Activated CD4-positive, CD25-positive, alpha-beta regulatory T cell (primary cell): ENCODE data around the gene MYDGF.

ENCODE experiments used
- DNase-seq, 4 experiments: peaks; one replicate each; lab custom pipeline; 2025; lab: John Stamatoyannopoulos, UW

The MYDGF gene

GRCh38 chr19:4675346-4675745, 5.2 kb upstream of the MYDGF start:
- DNase-seq: no peak

GRCh38 chr19:4673726-4674125, 3.6 kb upstream of the MYDGF start:
- no peak for DNase-seq

GRCh38 chr19:4673216-4673615, 3.1 kb upstream of the MYDGF start:
- no peak for DNase-seq

- DNase-seq: no peak
Measured at GRCh38 chr19:4671185-4671851, 1.2 kb upstream of the MYDGF start.

GRCh38 chr19:4664642-4665041, 5.5 kb downstream of the MYDGF start:
- DNase-seq: no peak

GRCh38 chr19:4662812-4663211, 7.3 kb downstream of the MYDGF start:
- no peak for DNase-seq

GRCh38 chr19:4662020-4662695, 8.0 kb downstream of the MYDGF start:
- DNase-seq: no peak

GRCh38 chr19:4660993-4661392, 9.1 kb downstream of the MYDGF start:
- no peak for DNase-seq

- no peak for DNase-seq
Measured at GRCh38 chr19:4660181-4660791, 9.9 kb downstream of the MYDGF start.

- DNase-seq: no peak
Measured at GRCh38 chr19:4657835-4658234, 12.3 kb downstream of the MYDGF start.

GRCh38 chr19:4657262-4657661, 12.9 kb downstream of the MYDGF start:
- DNase-seq: no peak

- no peak for DNase-seq
Measured at GRCh38 chr19:4656102-4656501, 14.0 kb downstream of the MYDGF start.

GRCh38 chr19:4654437-4655361, 15.4 kb downstream of the MYDGF start:
- no peak for DNase-seq

- DNase-seq: no peak
Measured at GRCh38 chr19:4653793-4654436, 16.2 kb downstream of the MYDGF start.

- DNase-seq: no peak
Measured at GRCh38 chr19:4652075-4652474, 18.1 kb downstream of the MYDGF start.

GRCh38 chr19:4650159-4650558, 20.0 kb downstream of the MYDGF start:
- no peak for DNase-seq

GRCh38 chr19:4649392-4650047, 20.6 kb downstream of the MYDGF start:
- no peak for DNase-seq

GRCh38 chr19:4647676-4648644, 22.2 kb downstream of the MYDGF start:
- no peak for DNase-seq

GRCh38 chr19:4645718-4646117, 24.4 kb downstream of the MYDGF start:
- DNase-seq: no peak

- DNase-seq: no peak
Measured at GRCh38 chr19:4642625-4643024, 27.5 kb downstream of the MYDGF start.
